HuH-7 (cell line): Measurements from ENCODE around the gene NPTX2.
"Not testable (repeated sequence)": the region's sequence is repeated elsewhere in the genome, so short reads cannot be mapped to it uniquely, and the experiment has no call there.

Experiments used
- DNase-seq: peaks from one replicate; pipeline ENCODE4 v3.0.0; 2011; ENCODE audit warnings: low spot score

The NPTX2 gene

GRCh38 chr7:98617051-98617959, at the start of gene NPTX2:
Gene NPTX2, plus strand, starts transcription at chr7:98617285. Its CDS starts 177 bp downstream, at chr7:98617462.
- DNase-seq: no peak

GRCh38 chr7:98567991-98568390, 49.1 kb upstream of the NPTX2 start:
- DNase-seq: no peak

GRCh38 chr7:98568891-98569290, 48.2 kb upstream of the NPTX2 start:
- no peak for DNase-seq

- no peak for DNase-seq
These were observed 47.3 kb upstream of the NPTX2 start for GRCh38 chr7:98569691-98570337.

GRCh38 chr7:98571006-98571405, 46.1 kb upstream of the NPTX2 start:
- DNase-seq: no peak

- DNase-seq: no peak
These were observed 45.1 kb upstream of the NPTX2 start for GRCh38 chr7:98571986-98572385.

- not testable (repeated sequence) for DNase-seq
These were observed 44.4 kb upstream of the NPTX2 start for GRCh38 chr7:98572716-98573115.

- no peak for DNase-seq
These were observed 43.3 kb upstream of the NPTX2 start for GRCh38 chr7:98573816-98574215.

- no peak for DNase-seq
These were observed 41.2 kb upstream of the NPTX2 start for GRCh38 chr7:98575878-98576277.

- DNase-seq: no peak
These were observed 32.3 kb upstream of the NPTX2 start for GRCh38 chr7:98584830-98585229.

GRCh38 chr7:98591926-98592325, 25.2 kb upstream of the NPTX2 start:
- DNase-seq: no peak

- no peak for DNase-seq
These were observed 22.7 kb upstream of the NPTX2 start for GRCh38 chr7:98594348-98594747.

GRCh38 chr7:98594787-98595186, 22.3 kb upstream of the NPTX2 start:
- DNase-seq: no peak

- no peak for DNase-seq
These were observed 18.1 kb upstream of the NPTX2 start for GRCh38 chr7:98598846-98599615.

GRCh38 chr7:98599886-98600285, 17.2 kb upstream of the NPTX2 start:
- no peak for DNase-seq

GRCh38 chr7:98602755-98603398, 14.2 kb upstream of the NPTX2 start:
- no peak for DNase-seq

- no peak for DNase-seq
These were observed 13.7 kb upstream of the NPTX2 start for GRCh38 chr7:98603399-98603788.

- no peak for DNase-seq
These were observed 3.3 kb upstream of the NPTX2 start for GRCh38 chr7:98613601-98614425.

- no peak for DNase-seq
These were observed 569 bp upstream of the NPTX2 start for GRCh38 chr7:98616381-98617050.

GRCh38 chr7:98617960-98618418, 904 bp downstream of the NPTX2 start:
- DNase-seq: no peak

- no peak for DNase-seq
These were observed 1.7 kb downstream of the NPTX2 start for GRCh38 chr7:98618786-98619185.
